Measurements from ENCODE around the gene STK35.

Gene STK35

DNA sequence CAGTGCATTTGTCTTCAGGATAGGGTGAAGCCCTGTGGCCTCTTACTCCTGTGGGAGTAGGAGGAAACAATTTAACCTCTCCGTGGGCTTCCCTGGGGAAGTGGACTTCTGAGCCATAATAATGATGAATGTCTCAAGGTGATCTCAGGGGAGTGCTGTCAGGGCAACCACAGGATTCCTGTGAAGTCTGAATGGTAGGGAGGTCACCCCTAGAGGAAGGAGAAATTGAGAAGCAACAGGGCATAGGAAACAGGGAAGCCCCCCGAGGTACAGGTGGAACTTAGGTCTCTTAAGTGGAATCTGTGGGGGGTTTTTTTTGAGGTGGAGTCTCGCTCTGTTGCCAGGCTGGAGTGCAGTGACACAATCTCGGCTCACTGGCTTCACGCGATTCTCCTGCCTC, 26.9 kb downstream of the STK35 start:
- Histone ChIP-seq H3K4me1 (no peaks in the 10 kb centered on the region), H3K36me3 (no peaks in the 10 kb centered on the region), H3K9me3 (no peaks in the 10 kb centered on the region), H3K4me3 (ENCODE audit: low read depth, low read length) (no peak overlapping the region), H3K27me3 (no peaks in the 10 kb centered on the region)
- no peak for DNase-seq
- TF ChIP-seq, protein P1, sequence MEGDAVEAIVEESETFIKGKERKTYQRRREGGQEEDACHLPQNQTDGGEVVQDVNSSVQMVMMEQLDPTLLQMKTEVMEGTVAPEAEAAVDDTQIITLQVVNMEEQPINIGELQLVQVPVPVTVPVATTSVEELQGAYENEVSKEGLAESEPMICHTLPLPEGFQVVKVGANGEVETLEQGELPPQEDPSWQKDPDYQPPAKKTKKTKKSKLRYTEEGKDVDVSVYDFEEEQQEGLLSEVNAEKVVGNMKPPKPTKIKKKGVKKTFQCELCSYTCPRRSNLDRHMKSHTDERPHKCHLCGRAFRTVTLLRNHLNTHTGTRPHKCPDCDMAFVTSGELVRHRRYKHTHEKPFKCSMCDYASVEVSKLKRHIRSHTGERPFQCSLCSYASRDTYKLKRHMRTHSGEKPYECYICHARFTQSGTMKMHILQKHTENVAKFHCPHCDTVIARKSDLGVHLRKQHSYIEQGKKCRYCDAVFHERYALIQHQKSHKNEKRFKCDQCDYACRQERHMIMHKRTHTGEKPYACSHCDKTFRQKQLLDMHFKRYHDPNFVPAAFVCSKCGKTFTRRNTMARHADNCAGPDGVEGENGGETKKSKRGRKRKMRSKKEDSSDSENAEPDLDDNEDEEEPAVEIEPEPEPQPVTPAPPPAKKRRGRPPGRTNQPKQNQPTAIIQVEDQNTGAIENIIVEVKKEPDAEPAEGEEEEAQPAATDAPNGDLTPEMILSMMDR (IDR thresholded peaks at IDR 0.05; ENCODE audit: low read depth, low read length) = no peak

DNA sequence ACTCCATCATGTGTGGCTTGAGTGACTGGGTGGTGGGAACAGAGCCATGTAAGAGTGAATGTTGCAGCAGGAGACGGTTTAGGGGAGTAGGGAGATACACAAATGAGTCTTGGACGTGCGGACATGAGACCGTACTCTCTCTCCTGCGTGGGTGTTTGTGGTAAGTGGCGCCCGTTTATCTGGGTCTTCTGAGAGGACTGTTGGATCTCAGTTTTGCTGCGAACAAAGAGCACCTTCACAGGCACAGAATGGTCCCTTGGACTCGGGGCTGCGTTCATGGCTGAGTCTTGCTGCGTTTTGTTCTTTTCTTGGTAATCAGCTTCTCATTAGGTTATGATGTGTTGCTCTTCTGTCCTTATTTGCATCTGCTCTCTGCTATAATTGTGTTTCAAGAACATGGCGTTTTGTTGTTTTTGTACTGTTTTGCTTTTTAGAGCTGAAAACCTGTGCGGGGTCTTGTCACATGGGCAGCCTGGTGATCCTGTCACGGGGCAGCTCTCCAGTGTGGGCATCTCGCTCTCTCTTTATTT, 28.5 kb downstream of the STK35 start:
- no peak overlapping the region for H3K4me3 ChIP-seq (ENCODE audit: low read depth, low read length)
- TF ChIP-seq, protein P1 (IDR thresholded peaks at IDR 0.05; ENCODE audit: low read depth, low read length) = no peak
- H3K27me3 ChIP-seq = no peaks in the 10 kb centered on the region
- H3K4me1 ChIP-seq = no peaks in the 10 kb centered on the region
- H3K9me3 ChIP-seq = no peaks in the 10 kb centered on the region
- no peaks in the 10 kb centered on the region for H3K36me3 ChIP-seq
- DNase-seq = no peak

DNA sequence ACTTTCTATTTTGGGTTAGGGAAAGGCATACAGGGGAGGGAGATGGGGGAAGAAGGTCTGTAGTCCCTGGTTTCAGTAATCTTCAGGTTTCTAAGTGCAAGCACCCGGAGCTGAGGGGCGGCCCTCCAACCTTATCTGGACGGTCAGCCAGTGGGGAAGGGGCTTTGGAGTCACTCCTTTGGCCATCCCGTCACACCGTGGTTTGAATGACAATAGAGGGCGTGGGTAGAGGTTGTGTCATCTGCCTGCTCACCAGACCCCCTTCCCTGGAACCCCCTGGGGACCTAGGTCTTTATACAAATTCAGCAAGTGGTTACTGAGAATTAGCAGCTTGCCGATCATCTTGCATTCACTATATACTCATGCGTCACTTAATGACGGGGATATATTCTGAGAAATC, 29.1 kb downstream of the STK35 start:
- Histone ChIP-seq H3K36me3 (no peaks in the 10 kb centered on the region), H3K27me3 (no peaks in the 10 kb centered on the region), H3K9me3 (no peaks in the 10 kb centered on the region), H3K4me1 (no peaks in the 10 kb centered on the region), H3K4me3 (ENCODE audit: low read depth, low read length) (no peak overlapping the region)
- no peak for DNase-seq
- TF ChIP-seq, protein P1 (IDR thresholded peaks at IDR 0.05; ENCODE audit: low read depth, low read length) = no peak

DNA sequence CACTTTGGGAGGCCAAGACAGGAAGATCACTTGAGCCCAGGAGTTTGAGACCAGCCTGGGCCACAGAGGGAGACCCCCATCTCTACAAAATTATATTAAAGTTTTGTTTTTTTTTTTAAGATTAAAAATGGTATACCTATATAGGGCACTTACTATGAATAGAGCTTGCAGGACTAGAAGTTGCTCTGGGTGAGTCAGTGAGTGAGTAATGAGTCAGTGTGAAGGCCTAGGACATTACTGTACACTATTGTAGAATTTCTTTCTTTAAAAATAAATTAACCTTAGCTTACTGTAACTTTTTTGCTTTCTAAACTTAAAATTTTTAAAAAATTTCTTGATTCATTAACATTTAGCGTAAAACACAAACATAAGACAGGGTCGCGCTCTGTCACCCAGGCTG, 29.7 kb downstream of the STK35 start:
- Histone ChIP-seq H3K4me3 (ENCODE audit: low read depth, low read length) (no peak overlapping the region), H3K36me3 (no peaks in the 10 kb centered on the region), H3K9me3 (no peaks in the 10 kb centered on the region), H3K4me1 (no peaks in the 10 kb centered on the region), H3K27me3 (no peaks in the 10 kb centered on the region)
- DNase-seq = no peak
- TF ChIP-seq, protein P1 (IDR thresholded peaks at IDR 0.05; ENCODE audit: low read depth, low read length) = no peak

DNA sequence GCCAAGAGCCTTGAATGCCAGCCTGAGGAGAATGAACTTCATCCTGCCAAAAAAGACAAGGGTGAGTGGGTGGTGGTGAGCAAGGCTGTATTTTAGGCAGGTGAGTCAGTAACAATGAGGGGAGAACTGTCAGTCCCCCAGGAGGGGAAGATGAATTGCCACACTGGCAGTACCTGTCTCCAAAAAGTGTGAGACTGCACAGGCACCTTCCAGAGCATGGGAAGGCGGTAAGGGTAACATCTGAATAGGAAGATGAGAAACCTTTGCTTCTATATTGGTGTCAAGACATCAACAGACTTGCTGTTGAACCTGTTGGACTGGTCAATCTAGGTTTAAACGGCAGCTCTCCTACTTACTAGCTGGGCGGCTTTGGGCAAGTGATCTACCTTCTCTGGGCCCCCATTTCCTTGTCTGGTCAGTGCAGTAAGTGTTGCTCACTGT, 30.9 kb downstream of the STK35 start:
- H3K4me3 ChIP-seq (ENCODE audit: low read depth, low read length) = no peak overlapping the region
- no peaks in the 10 kb centered on the region for H3K4me1 ChIP-seq
- H3K27me3 ChIP-seq = no peaks in the 10 kb centered on the region
- no peaks in the 10 kb centered on the region for H3K9me3 ChIP-seq
- DNase-seq = no peak
- H3K36me3 ChIP-seq = no peaks in the 10 kb centered on the region
- TF ChIP-seq, protein P1 (IDR thresholded peaks at IDR 0.05; ENCODE audit: low read depth, low read length) = no peak

DNA sequence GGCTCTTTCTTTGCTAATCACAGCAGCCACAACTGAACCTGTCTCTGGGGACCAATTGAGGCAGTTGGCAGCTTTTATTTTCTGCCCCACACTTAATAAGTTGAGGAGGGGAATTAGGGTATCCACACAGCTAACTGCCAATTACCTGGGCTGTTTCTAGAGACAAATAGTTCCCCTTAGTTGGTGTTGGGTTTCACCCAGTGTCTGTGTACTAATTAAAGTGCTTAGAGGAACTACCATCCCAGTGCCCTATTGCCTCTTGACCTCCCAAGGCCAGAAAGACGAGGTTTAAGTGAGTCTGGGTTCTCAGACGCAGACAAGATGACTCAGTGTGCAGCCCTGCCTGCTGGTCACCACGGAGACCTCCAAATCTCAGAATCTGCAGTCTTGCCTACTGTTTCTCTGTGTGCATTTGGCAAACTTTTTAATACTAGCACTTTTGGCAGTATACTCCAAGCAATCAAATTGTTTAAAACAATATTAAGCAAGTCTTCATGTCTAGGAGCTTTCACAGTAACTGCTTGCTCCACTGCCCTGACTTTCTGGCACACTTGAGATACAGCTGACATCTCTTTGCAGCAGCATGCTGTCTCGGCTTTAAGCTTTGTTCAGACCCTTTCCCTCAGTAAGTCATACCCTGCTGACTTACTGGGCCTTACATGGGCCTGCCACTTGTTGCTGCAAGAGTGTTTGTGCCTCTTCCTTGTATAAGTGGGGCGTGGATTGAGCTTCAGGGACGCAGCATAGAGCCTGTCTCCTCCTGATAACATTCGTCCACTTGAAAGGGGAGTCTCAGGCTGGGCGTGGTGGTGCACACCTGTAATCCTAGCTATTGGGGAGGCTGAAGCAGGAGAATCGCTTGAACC, 31.9 kb downstream of the STK35 start:
- Histone ChIP-seq H3K27me3 (no peaks in the 10 kb centered on the region), H3K4me1 (no peaks in the 10 kb centered on the region), H3K4me3 (ENCODE audit: low read depth, low read length) (no peak overlapping the region), H3K9me3 (no peaks in the 10 kb centered on the region), H3K36me3 (no peaks in the 10 kb centered on the region)
- TF ChIP-seq, protein P1 (IDR thresholded peaks at IDR 0.05; ENCODE audit: low read depth, low read length) = no peak
- DNase-seq = no peak
